A549 treated with Hydrocortisone at 1 μM for 4 hours (cell line): ENCODE measurements around the gene KLRB1. TPM values are rescaled to one million over a fixed set of nuclear protein-coding genes. Genes with fewer than 3 reads are reported as not detected.

ENCODE experiments used
- total RNA-seq: library from RNA; stranded (reverse); fragments of 200-300 nt; extraction: Qiagen RNA extraction; gene quantifications from 5 replicates; pipeline ENCODE4 v1.2.3, GENCODE V29; 2022

KLRB1 gene
- not detected in 5 replicates for total RNA-seq

GRCh38 chr12:9607716-9608115 is at the start of gene KLRB1:
KLRB1 (minus strand) TSS chr12:9607916; CDS start chr12:9607839, 77 bp downstream.

Other genes with a start within 250 kb of the KLRB1 start
- gene CLEC2D, start 61.8 kb upstream of the KLRB1 start, total RNA-seq, result 0.31 to 0.85 TPM (median 0.47 TPM) in 5 replicates
- not detected in 5 replicates for gene CLECL1, start 125.2 kb upstream of the KLRB1 start, total RNA-seq
- gene CD69, start 153.0 kb upstream of the KLRB1 start, total RNA-seq, result not detected in 5 replicates
- not detected in 5 replicates for gene KLRF1, start 219.6 kb upstream of the KLRB1 start, total RNA-seq